C4-2B (cell line): ENCODE results near the gene RBL2.

Source experiments
- H3K27ac ChIP-seq: fragments of 450-650 bp; 2 replicates; pipeline ENCODE4 v1.5.1; 2017
- CTCF ChIP-seq: fragments of 450-650 bp; conservative IDR thresholded peaks from 2 replicates; pipeline ENCODE4 v1.5.1; 2017; ENCODE audit warnings: mild to moderate bottlenecking
- ZFX ChIP-seq: fragments of 450-650 bp; IDR thresholded peaks from 2 replicates; pipeline ENCODE4 v1.6.1; 2017

Gene RBL2

GRCh38 chr16:53515259-53515658, 81.0 kb downstream of the RBL2 start:
- no peak overlapping the region for H3K27ac ChIP-seq
- no peak for TF ChIP-seq ZFX
- TF ChIP-seq CTCF: no peak

GRCh38 chr16:53515811-53516210, 81.5 kb downstream of the RBL2 start:
- no peak overlapping the region for H3K27ac ChIP-seq
- TF ChIP-seq CTCF: no peak
- no peak for TF ChIP-seq ZFX

GRCh38 chr16:53517851-53518250, 83.6 kb downstream of the RBL2 start:
- no peak overlapping the region for H3K27ac ChIP-seq
- TF ChIP-seq ZFX: no peak
- TF ChIP-seq CTCF: no peak

- H3K27ac ChIP-seq: no peak overlapping the region
- TF ChIP-seq ZFX (no peak), CTCF (no peak)
These were observed 84.5 kb downstream of the RBL2 start for GRCh38 chr16:53518550-53519416.

- H3K27ac ChIP-seq: no peak overlapping the region
- TF ChIP-seq ZFX (no peak), CTCF (no peak)
These were observed 85.3 kb downstream of the RBL2 start for GRCh38 chr16:53519417-53520091.

- TF ChIP-seq CTCF: no peak
- no peak for TF ChIP-seq ZFX
- H3K27ac ChIP-seq: no peak overlapping the region
These were observed 89.0 kb downstream of the RBL2 start for GRCh38 chr16:53523126-53523804.
